Superior temporal gyrus (tissue), 1 donor: ENCODE results near the gene DLG1.

Source experiments
- DNase-seq: peaks from one replicate; pipeline ENCODE4 v3.0.0-alpha.2; 2016; ENCODE audit errors: extremely low spot score

The DLG1 gene

GRCh38 chr3:197015790-197016736 lies 282.3 kb downstream of the DLG1 start:
- DNase-seq: no peak

GRCh38 chr3:197014942-197015575 lies 283.4 kb downstream of the DLG1 start:
- DNase-seq: no peak

DNA sequence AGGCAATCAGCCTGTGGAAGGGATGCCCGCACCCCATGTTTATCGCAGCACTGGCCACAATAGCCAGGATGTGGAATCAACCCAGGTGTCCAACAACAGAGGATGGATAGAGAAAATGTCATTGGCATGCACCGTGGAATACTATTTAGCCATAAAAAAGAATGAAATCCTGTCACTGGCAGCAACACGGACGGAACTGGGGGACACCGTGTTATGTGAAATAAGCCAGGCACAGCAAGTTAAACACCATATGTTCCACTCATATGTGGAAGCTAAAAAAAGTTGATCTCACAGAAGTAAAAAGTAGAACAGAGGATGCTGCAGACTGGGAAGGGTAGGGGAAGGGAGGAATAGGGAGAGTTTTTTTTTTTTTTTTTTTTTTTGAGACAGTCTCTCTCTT lies 284.4 kb downstream of the DLG1 start:
- no peak for DNase-seq

DNA sequence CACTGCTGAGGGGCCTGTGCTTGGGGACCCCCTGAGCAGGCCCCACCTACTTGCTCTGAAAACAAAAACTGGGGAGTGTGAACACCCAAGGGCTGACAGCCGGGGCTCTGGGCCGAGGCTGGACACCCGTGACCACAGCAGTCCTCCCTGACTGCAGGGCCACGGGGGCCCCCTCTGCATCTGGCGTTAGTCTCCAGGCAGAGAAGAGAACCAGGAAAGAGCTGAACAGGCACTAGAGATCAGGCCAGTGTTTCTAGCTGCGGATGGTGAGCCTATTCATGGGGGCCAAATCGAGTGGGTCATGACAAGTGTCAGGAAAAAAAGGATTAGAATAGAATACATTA lies 285.9 kb downstream of the DLG1 start:
- no peak for DNase-seq

GRCh38 chr3:197011780-197012539 lies 286.5 kb downstream of the DLG1 start:
- DNase-seq: no peak

DNA sequence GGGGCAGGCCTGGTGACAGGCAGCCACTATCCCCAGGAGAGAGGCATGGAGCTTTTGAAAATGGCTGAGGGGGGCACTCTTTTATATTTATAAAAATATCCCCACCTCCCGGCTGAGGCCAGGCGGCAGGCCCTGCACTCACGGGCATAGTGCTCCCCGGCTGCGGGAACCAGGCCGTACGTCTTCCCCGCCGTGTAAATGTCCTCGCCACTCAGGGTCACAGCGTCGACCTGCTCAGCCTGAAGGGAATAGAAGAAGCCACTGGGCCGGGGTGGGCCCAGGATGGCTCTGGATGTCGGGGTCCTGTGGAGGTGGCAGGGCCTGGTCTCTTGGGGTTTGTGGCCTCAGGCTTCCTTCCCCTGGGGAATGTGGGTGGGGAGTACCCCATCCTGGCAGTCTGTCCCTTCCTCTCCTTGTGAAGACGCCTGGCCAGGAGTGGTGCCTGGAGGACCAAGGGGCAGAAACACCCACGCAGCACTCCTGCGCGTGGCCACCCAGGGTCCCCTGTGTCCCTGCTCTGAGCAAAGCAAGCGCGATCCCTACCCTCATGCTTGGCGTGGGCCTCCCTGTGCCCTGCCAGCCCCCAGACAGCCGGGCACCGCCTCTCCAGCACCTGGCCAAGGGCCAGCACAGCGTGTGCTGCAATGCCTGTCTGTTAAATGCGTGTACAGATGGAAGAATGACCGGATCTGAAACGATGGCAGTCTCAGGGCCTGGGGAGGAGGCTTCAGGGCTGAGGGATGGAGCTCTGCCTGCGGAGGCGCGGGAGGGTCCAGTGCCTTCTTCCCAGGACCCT lies 287.7 kb downstream of the DLG1 start:
- DNase-seq: no peak

DNA sequence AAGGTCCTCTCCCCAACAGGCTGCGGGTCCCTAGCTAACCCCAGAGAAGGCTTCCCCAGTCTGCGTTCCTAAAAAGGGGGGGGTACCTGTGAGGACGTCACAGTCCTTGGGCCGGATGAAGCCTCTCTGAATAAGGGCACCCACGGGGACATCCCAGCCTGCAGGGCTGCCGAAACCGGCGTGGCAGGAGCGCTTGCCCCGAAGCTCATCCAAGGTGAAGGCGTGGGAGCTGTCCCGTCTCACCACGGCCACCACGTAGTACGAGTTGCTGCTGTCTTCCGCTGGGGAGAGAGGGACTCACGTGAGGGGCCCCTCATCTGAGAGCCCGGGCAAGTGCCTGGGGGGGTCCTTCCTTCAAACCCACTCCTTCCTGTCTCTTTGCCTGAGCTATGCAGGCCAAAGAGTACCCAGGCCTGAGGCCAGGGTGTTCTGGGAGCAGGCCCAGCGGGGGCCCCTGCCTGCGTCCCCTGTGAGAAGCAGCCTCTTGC lies 288.8 kb downstream of the DLG1 start:
- no peak for DNase-seq

GRCh38 chr3:197008436-197009209 lies 289.8 kb downstream of the DLG1 start:
- no peak for DNase-seq

GRCh38 chr3:197007953-197008352 lies 290.5 kb downstream of the DLG1 start:
- DNase-seq: no peak

- no peak for DNase-seq
Observed at GRCh38 chr3:197007296-197007940, 291.0 kb downstream of the DLG1 start.

DNA sequence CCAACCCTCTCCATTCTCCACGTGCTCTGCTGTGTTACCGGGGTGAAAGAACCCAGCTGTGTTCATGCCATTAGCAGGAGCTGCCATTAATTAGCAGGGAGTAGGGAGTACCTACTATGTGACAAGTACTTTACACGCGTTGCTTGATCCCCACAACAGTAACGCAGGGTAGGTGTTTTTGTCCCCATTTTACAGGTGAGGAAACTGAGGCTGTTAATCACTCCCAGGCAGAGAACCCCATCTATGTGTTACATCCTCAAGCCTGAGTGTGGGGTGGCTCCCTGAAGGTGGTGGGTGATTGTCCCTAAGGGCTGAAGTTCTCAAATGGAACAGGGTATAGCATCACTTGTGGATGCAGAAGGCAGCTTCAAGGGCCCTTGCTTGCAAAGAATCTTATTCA lies 291.6 kb downstream of the DLG1 start:
- DNase-seq: no peak

- no peak for DNase-seq
Observed at GRCh38 chr3:197006446-197006845, 292.0 kb downstream of the DLG1 start.

DNA sequence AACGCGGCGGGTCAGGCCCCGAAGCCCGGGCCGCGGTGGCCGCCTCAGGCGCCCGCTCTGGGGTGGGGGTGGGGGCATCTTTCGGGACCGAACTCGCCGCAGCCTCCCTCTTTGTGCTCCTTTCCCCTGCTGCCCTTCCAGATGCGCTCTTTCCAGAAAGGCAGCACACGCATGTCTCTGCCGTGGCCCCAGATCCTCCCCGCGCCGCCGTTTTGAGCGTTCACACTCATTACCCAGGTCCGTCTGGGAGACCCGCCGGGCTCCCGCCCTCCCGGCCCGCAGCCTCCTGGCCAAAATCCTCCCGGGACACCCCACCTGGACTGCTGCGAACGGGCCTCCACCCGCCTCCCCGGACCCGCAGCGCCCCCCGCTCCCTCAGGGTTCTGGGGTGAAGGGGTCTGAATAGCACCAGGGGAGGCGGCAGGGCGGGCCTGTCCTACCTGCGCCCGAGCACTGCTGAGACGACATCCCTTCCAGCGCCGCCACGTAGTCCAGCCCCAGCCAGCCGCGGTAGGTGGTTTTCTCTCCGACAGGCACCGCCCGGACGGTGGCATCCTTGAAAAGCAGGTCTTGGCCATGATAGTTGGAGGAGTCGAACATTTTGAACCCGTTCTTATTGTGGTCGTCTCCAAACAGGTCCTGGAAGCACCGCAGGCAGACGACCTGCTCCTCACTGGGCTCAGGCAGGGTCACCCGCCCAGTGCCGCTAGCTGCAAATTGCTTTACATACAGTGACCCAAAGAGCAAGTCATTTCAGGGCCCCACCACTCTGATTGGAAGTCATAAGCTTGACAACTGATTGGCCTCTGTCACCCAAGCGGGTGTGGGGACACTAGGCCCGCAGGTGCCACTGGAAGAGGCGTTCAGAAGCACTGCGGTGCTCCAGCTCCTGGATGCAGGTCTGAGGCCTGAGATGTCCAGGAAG lies 294.7 kb downstream of the DLG1 start:
- no peak for DNase-seq

DNA sequence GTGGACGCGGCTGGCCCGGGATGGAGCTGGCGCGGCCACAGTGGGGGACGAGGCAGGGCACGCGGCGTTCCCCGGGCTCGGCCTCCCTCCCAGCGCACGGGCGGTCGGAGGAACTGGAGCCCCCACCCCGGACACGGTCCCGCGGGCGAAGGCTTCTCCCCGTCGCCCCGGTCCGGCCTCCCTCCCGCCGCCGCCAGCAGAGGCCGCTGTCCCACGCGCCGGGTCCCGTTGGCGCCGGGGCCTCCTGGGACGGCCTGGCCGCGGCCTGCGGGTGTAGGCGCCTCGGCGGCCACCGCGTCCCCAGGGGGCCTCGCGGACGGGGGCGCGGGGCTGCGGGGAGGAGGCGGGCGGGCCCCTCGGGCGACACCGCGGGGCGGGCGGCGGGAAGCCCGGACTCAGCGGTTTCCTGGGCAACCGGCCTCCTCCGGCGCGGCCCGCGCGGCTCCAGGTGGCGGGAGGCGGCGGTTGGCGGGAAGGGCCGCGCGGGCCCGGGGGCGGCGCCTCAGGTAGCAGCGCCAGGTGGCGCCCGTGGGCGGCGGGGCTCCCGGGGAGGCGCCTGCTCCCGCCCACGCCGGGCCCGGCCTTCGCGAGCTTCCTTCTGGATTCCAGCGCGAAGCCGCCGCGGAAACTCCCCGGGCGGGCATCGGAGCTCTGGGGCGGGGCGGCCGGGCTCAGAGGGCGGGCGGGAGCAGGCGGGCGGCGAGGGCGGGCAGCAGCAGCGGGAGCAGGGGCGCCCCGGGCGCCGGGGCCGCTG lies 295.5 kb downstream of the DLG1 start:
- DNase-seq: peak; percentile 69

GRCh38 chr3:197001972-197002700 lies 296.3 kb downstream of the DLG1 start:
- DNase-seq: peak; percentile 40

DNA sequence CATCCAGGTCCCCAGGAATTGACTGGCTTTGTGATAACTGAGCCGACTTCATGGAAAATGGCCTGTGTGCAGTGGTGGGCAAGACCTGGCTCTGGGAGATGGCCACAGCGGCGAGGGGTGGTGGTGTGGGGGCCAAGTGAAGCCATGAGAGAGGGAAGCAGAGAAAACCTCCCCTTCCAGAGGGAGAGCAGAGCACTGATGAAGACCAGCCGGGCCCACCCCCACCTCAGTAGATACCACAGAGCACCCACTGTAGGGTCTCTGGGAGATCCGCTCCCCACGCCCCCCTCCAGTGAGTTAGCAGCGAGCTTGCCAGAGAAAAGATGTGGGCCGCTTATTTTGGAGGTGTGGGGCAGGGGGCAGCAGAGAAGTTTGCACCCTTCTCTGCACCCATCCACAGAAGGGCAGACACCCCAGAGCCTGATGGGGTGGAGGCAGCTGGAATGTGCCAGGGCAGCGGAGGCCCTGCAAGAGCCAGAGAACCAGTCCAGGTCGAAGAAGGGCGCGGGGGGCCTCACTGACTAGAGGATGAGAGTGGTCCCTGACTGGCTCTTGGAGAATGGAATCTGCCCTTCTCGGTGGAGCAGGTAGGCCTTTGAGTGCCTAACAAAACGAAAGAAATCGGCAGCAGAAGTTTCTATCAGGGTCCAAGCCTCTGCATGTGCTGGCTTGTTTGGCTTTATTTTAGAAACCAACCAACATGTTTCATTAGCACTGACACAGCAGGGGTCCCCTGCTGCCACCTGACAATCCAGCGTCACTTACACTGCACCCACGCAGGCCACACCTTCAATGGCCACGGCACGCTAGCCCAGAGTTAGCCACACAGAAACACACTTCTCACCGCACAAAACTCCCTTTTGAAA lies 297.1 kb downstream of the DLG1 start:
- DNase-seq: no peak

- no peak for DNase-seq
Observed at GRCh38 chr3:197000211-197000610, 298.2 kb downstream of the DLG1 start.
